HG03575 (cell line): Measurements from ENCODE around the gene TENM4.

Experiments used
- ATAC-seq: cut with Tn5 transposase; IDR thresholded peaks from one replicate; pipeline ENCODE4 v1.9.1; 2021; ENCODE audit not compliant: unreplicated experiment, insufficient number of reproducible peaks, low FRiP score; ENCODE audit errors: extremely low read depth

Gene TENM4

GRCh38 chr11:78957476-78958245, 483.2 kb downstream of the TENM4 start:
- no peak for ATAC-seq

DNA sequence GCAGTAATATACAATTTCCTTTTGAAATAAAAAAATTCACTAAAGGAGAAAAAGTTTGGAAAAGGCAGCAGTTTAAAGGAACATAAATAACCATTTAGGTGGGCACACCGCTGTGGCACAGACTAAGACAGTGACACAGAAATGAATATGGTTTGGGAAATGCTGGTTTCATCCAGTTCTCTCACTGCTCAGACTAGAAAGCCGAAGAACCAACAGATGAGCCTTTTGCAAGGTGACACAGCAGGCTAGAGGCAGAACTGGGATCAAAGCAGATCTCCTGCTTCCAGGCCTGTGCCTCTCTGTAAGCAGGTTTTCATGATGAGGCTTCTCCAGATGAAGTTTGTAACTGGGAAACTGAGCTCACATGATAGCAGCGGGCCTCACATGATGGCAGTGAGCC, 486.1 kb downstream of the TENM4 start:
- ATAC-seq: no peak

DNA sequence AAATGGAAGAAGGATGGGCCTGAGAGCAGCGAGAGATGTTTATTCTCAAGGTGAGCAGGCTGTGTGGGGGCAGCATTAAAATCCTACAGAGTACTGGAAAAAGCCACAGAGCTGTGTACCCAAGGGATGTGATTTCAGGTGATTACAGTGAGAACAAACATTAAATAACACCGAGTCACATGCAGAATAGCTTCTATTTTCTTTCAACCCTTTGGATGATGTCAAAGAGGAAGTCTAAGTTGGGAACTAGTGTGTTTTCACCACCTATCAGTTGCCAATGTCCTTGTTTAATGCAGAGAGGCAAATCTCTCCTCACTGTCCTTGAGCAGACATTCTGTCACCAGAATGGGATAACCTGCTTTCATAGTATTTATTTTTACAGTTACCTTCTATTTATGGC, 486.6 kb downstream of the TENM4 start:
- ATAC-seq: no peak

- ATAC-seq: no peak
Observed at GRCh38 chr11:78952890-78953289, 487.9 kb downstream of the TENM4 start.

DNA sequence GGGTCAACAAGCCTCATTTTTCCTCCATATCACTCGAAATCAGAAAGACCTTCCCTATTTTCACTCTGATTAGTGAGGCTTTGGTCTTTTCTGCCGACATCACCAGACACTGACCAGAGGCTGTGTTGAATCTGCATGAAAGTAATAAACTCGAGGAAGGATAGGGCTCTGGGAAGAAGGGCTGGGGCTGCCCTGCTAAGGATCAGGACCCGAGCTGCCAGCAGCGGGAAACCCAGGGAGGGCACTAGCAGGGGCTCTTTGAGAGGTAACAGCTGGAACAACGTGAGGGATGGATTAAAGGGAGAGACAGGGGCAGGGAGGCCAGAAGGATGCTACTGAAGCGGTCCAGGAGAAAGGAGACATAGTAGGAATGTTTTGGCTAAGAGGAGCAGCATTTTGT, 488.7 kb downstream of the TENM4 start:
- ATAC-seq: no peak

DNA sequence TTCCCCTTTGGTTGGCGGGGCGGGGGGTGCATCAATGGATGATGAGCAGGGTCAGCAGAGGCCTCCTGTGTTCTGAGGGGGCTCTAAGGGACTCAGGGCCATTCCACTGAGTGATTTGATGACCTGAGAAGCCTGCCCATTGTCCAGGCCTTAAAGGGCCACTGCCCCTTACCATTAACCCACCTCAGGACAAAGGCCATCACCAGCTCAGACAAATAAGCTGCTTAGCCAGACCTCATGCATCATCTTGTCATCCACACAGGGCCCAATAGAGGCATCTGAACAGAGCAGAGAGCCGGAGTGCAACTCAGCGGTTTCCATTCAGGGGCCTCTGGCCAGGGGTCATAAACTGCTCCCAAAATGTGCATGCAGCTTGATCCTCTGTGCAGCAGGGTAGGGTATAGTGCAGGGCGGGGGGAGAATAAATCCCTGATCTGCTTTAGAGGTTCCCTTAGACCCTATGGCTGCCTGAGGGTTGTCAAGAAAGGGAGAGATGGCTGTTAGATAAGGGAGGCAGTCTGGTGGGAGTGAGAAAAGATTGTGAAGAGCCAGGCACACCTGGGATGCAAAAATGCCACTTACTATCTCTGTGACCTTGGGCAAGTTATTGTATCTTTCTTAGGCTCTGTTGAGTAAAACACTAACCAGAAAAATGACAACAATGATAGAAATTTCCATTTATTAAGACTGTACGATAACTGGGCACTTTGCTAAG, 490.7 kb downstream of the TENM4 start:
- ATAC-seq: no peak

DNA sequence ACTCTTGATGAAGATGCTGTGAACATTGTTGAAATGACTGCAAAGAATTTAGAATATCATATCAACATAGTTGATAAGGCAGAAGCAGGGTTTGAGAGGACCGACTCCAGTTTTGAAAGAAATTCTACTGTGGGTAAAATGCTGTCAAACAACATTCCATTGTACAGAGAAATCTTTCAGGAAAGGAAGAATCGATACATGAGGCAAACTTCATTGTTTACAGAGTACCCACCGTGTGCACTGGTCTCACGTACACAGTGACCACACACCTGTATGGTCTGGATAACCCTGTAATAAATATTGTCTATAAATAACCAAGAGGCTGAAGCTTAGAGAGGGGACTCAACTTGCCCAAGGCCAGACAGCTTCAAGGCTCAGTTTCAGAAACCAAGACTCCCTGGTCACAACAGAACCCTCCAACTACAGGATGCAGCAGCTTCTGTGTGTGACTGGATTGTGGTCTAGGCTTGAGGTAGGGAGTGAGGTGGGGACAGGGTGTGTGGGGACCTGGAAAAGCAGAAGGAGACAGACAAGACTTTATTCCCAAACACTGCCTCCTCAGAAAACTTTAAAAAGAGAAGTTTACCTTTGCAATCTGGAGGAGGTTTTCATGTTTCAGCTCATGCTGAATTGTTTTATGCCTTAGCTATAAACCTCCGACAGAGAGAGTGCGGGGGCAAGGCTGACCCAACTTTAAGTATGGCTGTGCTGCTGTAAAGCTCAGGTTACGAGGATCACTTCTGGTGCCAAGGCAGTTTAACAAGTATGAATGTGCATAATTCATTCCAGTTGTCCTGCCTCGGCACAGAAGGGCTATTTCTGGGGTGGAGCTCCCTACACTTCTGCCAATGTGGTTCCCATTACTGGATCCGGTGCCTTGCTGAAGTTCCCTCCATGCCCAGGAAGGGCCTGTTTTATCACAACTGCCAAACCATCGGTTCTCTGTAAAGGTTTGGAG, 493.6 kb downstream of the TENM4 start:
- no peak for ATAC-seq

DNA sequence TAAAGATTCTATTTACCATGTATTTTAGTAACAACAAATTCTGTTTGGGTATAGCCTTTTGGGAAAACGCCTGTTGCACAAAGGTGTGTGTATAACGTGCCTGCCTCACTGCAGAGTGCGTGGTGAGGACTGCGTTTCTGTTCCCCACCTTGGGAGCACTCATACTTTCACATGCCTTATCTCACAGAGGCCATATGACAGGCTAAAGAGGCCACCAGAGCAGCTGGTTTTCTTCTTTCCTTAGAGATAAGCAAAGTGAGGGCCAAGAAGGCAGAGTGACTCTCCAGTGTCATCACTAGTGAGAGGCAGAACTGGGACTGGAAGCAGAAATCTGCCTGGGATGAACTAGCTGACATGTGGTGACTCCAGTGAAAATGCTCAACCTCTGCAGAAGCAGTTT, 497.0 kb downstream of the TENM4 start:
- no peak for ATAC-seq

- ATAC-seq: no peak
Observed at GRCh38 chr11:78943154-78943553, 497.7 kb downstream of the TENM4 start.

- ATAC-seq: no peak
Observed at GRCh38 chr11:78941226-78941851, 499.5 kb downstream of the TENM4 start.

- ATAC-seq: no peak
Observed at GRCh38 chr11:78940500-78941225, 500.2 kb downstream of the TENM4 start.

- ATAC-seq: no peak
Observed at GRCh38 chr11:78938971-78939370, 501.9 kb downstream of the TENM4 start.

DNA sequence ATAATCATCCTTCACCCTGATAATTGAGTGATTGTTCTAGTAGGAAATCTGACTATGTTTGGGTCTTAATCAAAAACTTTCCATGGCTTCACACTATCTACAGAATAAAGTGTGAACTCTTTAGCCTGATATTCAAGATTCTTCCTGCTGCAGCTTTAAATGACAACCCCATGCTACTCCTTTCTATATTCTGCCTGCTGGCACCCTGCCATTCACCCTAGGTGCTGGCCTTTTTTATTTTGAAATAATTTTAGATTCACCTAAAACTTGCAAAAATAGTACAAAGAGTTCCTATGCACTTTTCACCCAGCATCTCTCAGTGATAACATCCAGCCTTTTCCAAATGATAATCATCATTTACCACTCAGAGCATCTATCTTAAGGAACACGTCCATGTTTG, 502.8 kb downstream of the TENM4 start:
- no peak for ATAC-seq

DNA sequence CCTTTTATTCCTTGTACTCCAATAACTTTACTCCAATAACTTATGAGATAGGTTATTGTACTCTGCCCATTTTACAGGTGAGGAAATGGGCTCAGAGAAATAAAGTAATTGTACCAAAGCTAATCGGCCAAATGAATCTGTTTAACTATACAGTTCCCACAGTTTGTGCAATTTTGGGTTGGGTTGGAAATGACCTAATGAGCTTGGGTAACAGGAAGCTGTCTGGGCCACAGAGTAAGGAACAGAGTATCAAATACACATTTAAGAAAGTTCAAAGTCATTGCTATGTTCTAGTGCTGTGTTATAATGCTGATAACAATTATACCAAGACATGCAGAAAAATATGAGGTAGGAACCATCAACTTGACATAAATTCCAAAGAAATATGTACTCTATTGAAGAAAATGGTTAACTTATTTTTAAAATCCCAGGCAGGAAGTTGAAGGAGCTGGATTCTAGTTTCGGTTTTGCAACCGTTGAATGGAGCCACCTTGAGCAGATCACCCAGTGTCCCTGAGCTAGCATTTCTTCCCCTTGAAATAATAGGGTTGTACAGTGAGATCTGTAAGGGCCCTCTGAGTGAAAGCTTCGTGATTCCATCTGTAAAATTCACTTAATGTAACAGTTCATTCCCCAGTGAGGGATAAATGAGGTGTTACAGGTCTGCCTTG, 505.3 kb downstream of the TENM4 start:
- ATAC-seq: no peak

DNA sequence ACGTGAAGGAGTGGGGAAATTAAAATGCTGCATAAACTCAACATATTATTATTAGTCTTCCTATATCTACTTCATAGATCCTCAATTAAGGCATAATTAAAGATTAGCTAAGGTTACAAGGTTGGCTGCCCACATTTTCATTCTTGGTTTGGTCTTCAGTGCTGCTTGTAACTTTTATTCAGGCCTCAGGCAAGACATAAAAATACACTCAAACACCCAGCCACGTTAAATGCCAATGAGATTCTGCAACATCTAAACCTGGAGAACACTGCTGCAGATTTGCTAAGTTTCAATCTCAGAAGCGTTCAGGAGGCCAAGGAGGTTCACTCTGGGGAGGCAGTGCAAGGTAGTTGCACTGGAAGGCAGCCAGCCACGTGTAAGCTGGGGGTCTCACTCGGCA, 507.5 kb downstream of the TENM4 start:
- ATAC-seq: no peak

- no peak for ATAC-seq
Observed at GRCh38 chr11:78932757-78933156, 508.1 kb downstream of the TENM4 start.

- ATAC-seq: no peak
Observed at GRCh38 chr11:78931891-78932290, 508.9 kb downstream of the TENM4 start.
